PFSK-1 (cell line): ENCODE data around the gene SMCP.

Source experiments
- FOXP2 ChIP-seq: optimal IDR thresholded peaks from 2 replicates; pipeline ENCODE3; 2011; ENCODE audit warnings: borderline replicate concordance, control low read depth, inconsistent platforms; ENCODE audit not compliant: insufficient read depth; ENCODE audit errors: extremely low read length, extremely low read depth
- POLR2AphosphoS5 ChIP-seq: IDR thresholded peaks from 2 replicates; pipeline ENCODE4 v1.6.1; 2012; ENCODE audit warnings: low read depth, mild to moderate bottlenecking, control low read depth, low read length, moderate library complexity
- REST ChIP-seq, 2 experiments: IDR thresholded peaks; 2 replicates each; pipeline versions ENCODE4 v1.6.1 to v1.8.0; 2011 to 2012; ENCODE audit warnings: low read depth in 2 of 2, low read length in 2 of 2, control low read depth in 1 of 2, inconsistent platforms in 1 of 2, mild to moderate bottlenecking in 1 of 2, moderate library complexity in 1 of 2; ENCODE audit not compliant: insufficient read depth in 1 of 2
- SIN3A ChIP-seq: IDR thresholded peaks from 2 replicates; pipeline ENCODE4 v1.6.1; 2012; ENCODE audit warnings: mild to moderate bottlenecking, low read length, moderate library complexity, borderline replicate concordance; ENCODE audit not compliant: insufficient read depth
- TAF1 ChIP-seq: IDR thresholded peaks from 2 replicates; pipeline ENCODE4 v1.6.1; 2012; ENCODE audit warnings: low read length, control low read depth, borderline replicate concordance; ENCODE audit not compliant: insufficient read depth

The SMCP gene

GRCh38 chr1:152879559-152880198, 1.6 kb downstream of the SMCP start:
- TF ChIP-seq TAF1 (no peak), FOXP2 (no peak), POLR2AphosphoS5 (no peak), SIN3A (no peak), REST (IDR thresholded peaks at IDR 0.05; ENCODE audit: insufficient read depth in 1 of 2, low read depth in 2 of 2, low read length in 2 of 2) (no peak)

GRCh38 chr1:152880316-152880715, 2.2 kb downstream of the SMCP start:
- TF ChIP-seq FOXP2: no peak
- TF ChIP-seq POLR2AphosphoS5: no peak
- TF ChIP-seq REST (IDR thresholded peaks at IDR 0.05; ENCODE audit: insufficient read depth in 1 of 2, low read depth in 2 of 2, low read length in 2 of 2): no peak
- no peak for TF ChIP-seq TAF1
- TF ChIP-seq SIN3A: no peak

GRCh38 chr1:152880907-152881306, 2.8 kb downstream of the SMCP start:
- no peak for TF ChIP-seq FOXP2
- no peak for TF ChIP-seq REST (IDR thresholded peaks at IDR 0.05; ENCODE audit: insufficient read depth in 1 of 2, low read depth in 2 of 2, low read length in 2 of 2)

- TF ChIP-seq TAF1 (no peak), REST (IDR thresholded peaks at IDR 0.05; ENCODE audit: insufficient read depth in 1 of 2, low read depth in 2 of 2, low read length in 2 of 2) (no peak), SIN3A (no peak), FOXP2 (no peak), POLR2AphosphoS5 (no peak)
Observed at GRCh38 chr1:152884085-152884484, 6.0 kb downstream of the SMCP start.

- TF ChIP-seq FOXP2 (no peak), SIN3A (no peak)
Observed at GRCh38 chr1:152884506-152884905, 6.4 kb downstream of the SMCP start.
